Breast epithelium (tissue), 4 donors: ENCODE data around the gene MSL3B.

ENCODE experiments used
- DNase-seq, 2 donors: peaks; one replicate each; pipeline ENCODE4 v3.0.0-alpha.2; 2019; ENCODE audit warnings: low spot score in 2 of 2
- H3K27ac ChIP-seq, 2 donors: fragments of 200-600 bp; sonication (generic) in 1 of 2; one replicate each; pipeline ENCODE4 v1.5.1; 2016 to 2019; ENCODE audit warnings: mild to moderate bottlenecking in 1 of 2
- H3K27me3 ChIP-seq, 2 donors: fragments of 200-600 bp; sonication (generic) in 1 of 2; one replicate each; pipeline versions ENCODE4 v1.5.1 to v1.6.0; 2017 to 2019; ENCODE audit warnings: control low read depth in 1 of 2, mild to moderate bottlenecking in 1 of 2
- H3K36me3 ChIP-seq: fragments of 200-600 bp; one replicate; pipeline ENCODE4 v1.5.1; 2019
- H3K4me1 ChIP-seq, 2 donors: fragments of 200-600 bp; sonication (generic); one replicate each; pipeline ENCODE4 v1.5.1; 2016 to 2019; ENCODE audit warnings: control low read depth in 1 of 2
- H3K4me3 ChIP-seq, 3 donors: fragments of 200-600 bp; sonication (generic); 1 replicate in 2 of 3; 2 replicates in 1 of 3; pipeline ENCODE4 v1.5.1; 2016 to 2019; ENCODE audit warnings: mild to moderate bottlenecking in 3 of 3, moderate library complexity in 2 of 3
- H3K9me3 ChIP-seq, 2 donors: fragments of 200-600 bp; sonication (generic) in 1 of 2; one replicate each; pipeline ENCODE4 v1.5.1; 2016 to 2019; ENCODE audit warnings: control low read depth in 1 of 2
- POLR2A ChIP-seq: fragments of 450-650 bp; IDR thresholded peaks from one replicate; pipeline ENCODE4 v1.6.1; 2016; ENCODE audit warnings: antibody characterized with exemption, mild to moderate bottlenecking, moderate library complexity
- POLR2AphosphoS5 ChIP-seq, 3 donors: sonication (generic); formaldehyde crosslinking; IDR thresholded peaks; one replicate each; pipeline ENCODE4 v1.6.1; 2017; ENCODE audit warnings: antibody characterized with exemption in 3 of 3
- intact Hi-C: fragments of 100-400 bp; cut with DNase I; formaldehyde crosslinking; loops from one replicate; pipeline ENCODE4 v1.15.1; 2023; ENCODE audit warnings: low total_unique reads
- TF ChIP-seq, protein P1 (sequence below), 3 donors: fragments of 450-650 bp; IDR thresholded peaks; one replicate each; pipeline ENCODE4 v1.5.1; 2016 to 2017; ENCODE audit warnings: antibody characterized with exemption in 3 of 3, mild to moderate bottlenecking in 3 of 3, moderate library complexity in 3 of 3

The MSL3B gene

DNA sequence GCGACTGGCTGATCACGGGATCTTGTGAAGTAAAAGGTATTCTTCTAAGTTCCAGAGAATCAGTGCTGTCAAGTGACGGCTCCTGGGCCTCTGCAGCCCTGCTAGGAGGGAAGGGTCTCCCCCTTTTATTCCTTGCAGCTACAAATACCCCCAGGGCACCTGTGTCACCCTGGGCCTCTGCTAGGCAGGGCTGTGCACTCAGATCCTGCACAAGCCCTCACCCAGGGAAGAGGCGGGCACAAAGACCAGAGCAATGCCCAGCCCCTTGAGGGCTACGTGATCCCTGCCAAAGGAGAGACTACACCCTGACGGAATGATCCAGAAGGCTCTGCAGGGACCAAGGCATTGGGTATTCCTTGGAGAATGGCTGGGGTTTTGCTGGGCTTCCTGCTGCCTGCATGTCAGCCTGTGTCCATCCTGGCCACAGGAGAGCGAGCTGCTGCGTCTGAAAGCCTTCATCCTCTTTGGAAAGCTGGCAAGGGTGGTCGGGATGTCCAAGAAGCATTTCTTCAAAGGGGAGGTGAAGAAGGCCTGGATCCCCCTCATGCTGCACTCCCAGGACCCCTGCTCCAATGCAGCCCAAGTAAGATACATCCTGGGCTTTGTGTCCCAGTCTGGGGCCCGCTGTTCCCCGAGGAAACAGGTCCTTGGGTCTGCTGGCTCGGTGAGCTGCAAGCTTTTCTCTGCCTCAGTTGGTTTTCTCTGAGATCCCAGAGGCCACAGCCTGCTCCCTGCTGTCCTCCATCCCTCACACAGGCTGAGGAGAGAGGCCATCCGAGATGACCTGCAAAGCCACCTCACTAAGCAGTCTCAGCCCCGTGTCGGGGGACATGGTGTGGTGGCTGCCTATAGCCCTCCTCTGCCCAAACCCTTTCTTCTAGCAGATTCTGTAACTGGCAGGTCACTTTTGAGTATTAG is 38.7 kb downstream of the MSL3B start:
- no peak overlapping the region for H3K4me3 ChIP-seq
- no peak for TF ChIP-seq POLR2A
- TF ChIP-seq, protein P1, sequence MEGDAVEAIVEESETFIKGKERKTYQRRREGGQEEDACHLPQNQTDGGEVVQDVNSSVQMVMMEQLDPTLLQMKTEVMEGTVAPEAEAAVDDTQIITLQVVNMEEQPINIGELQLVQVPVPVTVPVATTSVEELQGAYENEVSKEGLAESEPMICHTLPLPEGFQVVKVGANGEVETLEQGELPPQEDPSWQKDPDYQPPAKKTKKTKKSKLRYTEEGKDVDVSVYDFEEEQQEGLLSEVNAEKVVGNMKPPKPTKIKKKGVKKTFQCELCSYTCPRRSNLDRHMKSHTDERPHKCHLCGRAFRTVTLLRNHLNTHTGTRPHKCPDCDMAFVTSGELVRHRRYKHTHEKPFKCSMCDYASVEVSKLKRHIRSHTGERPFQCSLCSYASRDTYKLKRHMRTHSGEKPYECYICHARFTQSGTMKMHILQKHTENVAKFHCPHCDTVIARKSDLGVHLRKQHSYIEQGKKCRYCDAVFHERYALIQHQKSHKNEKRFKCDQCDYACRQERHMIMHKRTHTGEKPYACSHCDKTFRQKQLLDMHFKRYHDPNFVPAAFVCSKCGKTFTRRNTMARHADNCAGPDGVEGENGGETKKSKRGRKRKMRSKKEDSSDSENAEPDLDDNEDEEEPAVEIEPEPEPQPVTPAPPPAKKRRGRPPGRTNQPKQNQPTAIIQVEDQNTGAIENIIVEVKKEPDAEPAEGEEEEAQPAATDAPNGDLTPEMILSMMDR (IDR thresholded peaks at IDR 0.05): no peak

GRCh38 chr2:233828546-233829192 is 39.5 kb downstream of the MSL3B start:
- H3K27me3 ChIP-seq: no peaks in the 10 kb centered on the region
- TF ChIP-seq, protein P1 (IDR thresholded peaks at IDR 0.05): no peak
- TF ChIP-seq POLR2AphosphoS5 (IDR thresholded peaks at IDR 0.05) (no peak), POLR2A (no peak)
- intact Hi-C loops: no loop called here
- H3K9me3 ChIP-seq: no peaks in the 10 kb centered on the region
- no peak overlapping the region for H3K4me3 ChIP-seq
- DNase-seq: no peak
- H3K36me3 ChIP-seq: no peaks in the 10 kb centered on the region
- no peaks in the 10 kb centered on the region for H3K4me1 ChIP-seq
- no peak overlapping the region for H3K27ac ChIP-seq

More for the DNA sequence above, 38.7 kb downstream of the MSL3B start:
- Histone ChIP-seq H3K9me3 (no peaks in the 10 kb centered on the region), H3K4me1 (no peaks in the 10 kb centered on the region), H3K27ac (no peak overlapping the region), H3K27me3 (no peaks in the 10 kb centered on the region), H3K36me3 (no peaks in the 10 kb centered on the region)
- no peak for DNase-seq
- intact Hi-C loops: no loop called here

GRCh38 chr2:233824373-233824772 is 43.8 kb downstream of the MSL3B start:
- no peak overlapping the region for H3K4me3 ChIP-seq
- intact Hi-C loops: no loop called here
- H3K27me3 ChIP-seq: no peaks in the 10 kb centered on the region
- no peaks in the 10 kb centered on the region for H3K9me3 ChIP-seq
- DNase-seq: no peak
- TF ChIP-seq, protein P1 (IDR thresholded peaks at IDR 0.05): no peak
- TF ChIP-seq POLR2A (no peak), POLR2AphosphoS5 (IDR thresholded peaks at IDR 0.05) (no peak)
- no peaks in the 10 kb centered on the region for H3K4me1 ChIP-seq
- H3K27ac ChIP-seq: no peak overlapping the region
- no peaks in the 10 kb centered on the region for H3K36me3 ChIP-seq

- intact Hi-C loops: no loop called here
- TF ChIP-seq, protein P1 (IDR thresholded peaks at IDR 0.05): no peak
- TF ChIP-seq POLR2AphosphoS5 (IDR thresholded peaks at IDR 0.05) (no peak), POLR2A (no peak)
- no peaks in the 10 kb centered on the region for H3K4me1 ChIP-seq
- no peak overlapping the region for H3K27ac ChIP-seq
- no peaks in the 10 kb centered on the region for H3K27me3 ChIP-seq
- no peaks in the 10 kb centered on the region for H3K9me3 ChIP-seq
- no peaks in the 10 kb centered on the region for H3K36me3 ChIP-seq
- H3K4me3 ChIP-seq: no peak overlapping the region
- no peak for DNase-seq
These were observed 44.5 kb downstream of the MSL3B start for GRCh38 chr2:233823731-233824121.
